HG03280 (cell line): Measurements from ENCODE around the gene RPL18.

Experiments
- ATAC-seq: cut with Tn5 transposase; IDR thresholded peaks from one replicate; pipeline ENCODE4 v1.9.1; 2021; ENCODE audit warnings: mild to moderate bottlenecking, moderate library complexity; ENCODE audit not compliant: unreplicated experiment

The RPL18 gene

GRCh38 chr19:48614436-48615230, 4.3 kb downstream of the RPL18 start, which contains the start of gene FAM83E:
Gene FAM83E (minus strand): TSS chr19:48615076. CDS start chr19:48613372, 1,704 bp downstream.
- ATAC-seq: no peak

GRCh38 chr19:48613852-48614435, 5.0 kb downstream of the RPL18 start:
- ATAC-seq: no peak

DNA sequence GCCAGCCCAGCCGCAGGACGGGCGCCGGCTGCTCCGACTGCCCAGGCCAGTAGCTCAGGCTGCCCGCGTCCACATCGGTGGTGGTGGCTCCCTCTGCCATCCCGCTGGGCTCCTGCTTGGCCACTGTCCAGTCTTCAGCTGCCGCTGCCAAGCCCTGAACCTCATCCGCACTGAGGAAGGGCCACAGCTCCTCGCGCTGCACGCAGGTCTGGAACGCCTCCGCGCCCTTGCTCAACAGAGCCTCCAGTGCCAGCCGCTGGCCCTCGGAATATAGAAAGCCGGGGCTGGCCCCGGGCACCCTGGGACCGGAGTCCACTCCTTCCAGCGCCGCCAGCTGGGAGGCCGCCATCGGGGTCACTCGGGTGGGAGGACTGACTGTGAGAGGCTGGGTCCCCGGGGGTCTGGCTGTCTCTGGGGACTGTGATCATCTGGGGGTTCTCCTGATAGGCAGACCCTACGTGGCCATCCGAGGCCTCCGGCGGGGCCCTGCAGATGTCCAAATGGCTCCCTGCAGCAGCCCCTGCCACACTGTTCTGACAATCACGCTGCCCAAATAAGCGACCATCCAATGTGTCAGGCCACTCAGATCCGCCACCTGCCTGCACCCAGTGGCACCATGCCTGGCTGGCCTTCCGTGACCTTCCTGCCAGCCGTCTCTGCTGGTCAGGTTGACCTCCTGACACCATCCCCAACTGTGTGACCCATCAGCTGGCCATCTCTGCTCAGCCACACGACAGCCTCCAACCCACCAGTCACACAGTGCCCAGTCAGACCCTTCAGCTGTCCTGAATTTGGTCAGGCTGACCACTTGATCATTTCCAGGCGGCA, 5.7 kb downstream of the RPL18 start:
- no peak for ATAC-seq

- ATAC-seq: no peak
Observed at GRCh38 chr19:48611872-48612271, 7.1 kb downstream of the RPL18 start.

GRCh38 chr19:48609571-48610108, 9.3 kb downstream of the RPL18 start:
- ATAC-seq: no peak

DNA sequence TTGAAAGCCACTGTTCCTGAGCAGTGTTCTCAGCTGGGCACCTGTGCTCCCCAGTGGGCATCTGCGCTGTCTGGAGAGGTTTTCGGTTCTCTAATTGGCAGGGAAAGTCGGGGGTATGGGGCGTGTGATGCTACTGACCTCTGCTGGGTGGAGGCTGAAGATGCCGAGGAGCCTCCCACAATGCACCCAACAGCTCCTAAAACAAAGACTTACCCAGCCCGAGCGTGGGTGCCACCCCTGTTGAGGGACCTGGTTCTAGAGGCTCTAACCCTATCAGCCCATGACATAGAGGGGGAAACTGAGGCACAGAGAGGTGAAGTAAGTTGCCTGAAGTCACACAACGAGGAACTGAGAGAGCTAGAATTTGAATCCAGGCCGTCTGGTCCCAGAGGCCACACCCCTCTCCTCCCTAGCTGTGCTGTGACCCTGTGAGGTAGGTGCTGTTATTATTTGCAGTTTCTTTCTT, 10.1 kb downstream of the RPL18 start:
- no peak for ATAC-seq

DNA sequence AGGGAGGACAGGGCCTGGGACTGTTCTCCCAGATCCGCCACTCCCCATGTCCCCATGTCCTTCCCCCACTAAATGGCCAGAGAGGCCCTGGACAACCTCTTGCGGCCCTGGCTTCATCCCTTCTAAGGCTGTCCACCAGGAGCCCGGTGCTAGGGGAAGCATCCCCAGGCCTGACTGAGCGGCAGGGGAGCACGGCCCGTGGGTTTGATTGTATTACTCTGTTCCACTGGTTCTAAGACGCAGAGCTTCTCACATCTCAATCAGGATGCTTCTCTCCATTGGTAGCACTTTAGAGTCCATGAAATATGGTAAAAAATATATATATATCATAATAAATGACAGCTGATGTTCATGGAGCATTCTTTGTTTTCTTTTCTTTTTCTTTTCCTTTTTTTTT, 11.6 kb downstream of the RPL18 start:
- no peak for ATAC-seq

DNA sequence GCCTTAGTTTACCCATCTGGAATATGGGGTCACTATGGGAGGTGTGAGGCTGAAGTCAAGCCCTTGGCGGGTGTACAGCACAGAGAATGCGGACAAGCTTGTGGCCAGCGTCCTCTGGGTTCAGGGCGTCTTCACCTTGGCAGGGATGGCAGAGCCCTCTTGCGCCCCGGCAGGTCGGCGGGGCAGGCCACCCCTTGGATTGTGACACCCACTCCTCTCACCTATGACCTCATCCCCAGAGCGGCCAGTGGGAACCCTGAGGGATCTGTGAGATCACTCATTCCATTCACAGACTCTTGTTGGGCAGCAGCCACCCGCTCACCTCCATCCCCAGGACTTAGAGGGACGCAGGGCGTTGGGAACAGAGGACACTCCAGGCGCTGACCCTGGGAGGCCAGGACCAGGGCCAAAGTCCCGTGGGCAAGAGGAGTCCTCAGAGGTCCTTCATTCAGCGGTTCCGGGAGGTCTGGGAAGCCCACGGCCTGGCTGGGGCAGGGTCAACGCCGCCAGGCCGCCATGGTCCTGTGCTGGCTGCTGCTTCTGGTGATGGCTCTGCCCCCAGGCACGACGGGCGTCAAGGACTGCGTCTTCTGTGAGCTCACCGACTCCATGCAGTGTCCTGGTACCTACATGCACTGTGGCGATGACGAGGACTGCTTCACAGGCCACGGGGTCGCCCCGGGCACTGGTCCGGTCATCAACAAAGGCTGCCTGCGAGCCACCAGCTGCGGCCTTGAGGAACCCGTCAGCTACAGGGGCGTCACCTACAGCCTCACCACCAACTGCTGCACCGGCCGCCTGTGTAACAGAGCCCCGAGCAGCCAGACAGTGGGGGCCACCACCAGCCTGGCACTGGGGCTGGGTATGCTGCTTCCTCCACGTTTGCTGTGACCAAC, 12.3 kb downstream of the RPL18 start, which contains the start of gene SPACA4:
Gene SPACA4, plus strand, starts transcription at position 280 of the 896 bp plus-strand sequence. Its CDS starts 237 bp downstream, at position 517.
- no peak for ATAC-seq

DNA sequence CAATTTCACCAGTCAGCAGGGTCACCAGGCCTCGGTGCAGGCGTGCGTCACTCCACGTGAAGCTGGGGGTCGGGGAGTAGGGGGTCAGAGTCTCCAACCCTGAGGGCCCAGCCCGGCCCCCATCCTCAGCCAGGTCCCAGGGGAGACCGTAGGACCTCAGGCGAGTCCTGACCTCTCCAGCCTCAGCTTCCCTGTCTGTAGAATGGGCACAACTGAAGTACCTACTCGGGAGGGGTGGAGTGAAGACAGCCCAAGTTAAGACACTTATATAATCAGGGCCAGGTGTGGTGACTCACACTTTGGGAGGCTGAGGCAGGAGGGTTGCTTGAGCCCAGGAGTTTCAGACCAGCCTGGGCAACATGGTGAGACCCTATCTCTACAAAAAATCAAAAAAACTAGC, 15.1 kb downstream of the RPL18 start:
- ATAC-seq: no peak

DNA sequence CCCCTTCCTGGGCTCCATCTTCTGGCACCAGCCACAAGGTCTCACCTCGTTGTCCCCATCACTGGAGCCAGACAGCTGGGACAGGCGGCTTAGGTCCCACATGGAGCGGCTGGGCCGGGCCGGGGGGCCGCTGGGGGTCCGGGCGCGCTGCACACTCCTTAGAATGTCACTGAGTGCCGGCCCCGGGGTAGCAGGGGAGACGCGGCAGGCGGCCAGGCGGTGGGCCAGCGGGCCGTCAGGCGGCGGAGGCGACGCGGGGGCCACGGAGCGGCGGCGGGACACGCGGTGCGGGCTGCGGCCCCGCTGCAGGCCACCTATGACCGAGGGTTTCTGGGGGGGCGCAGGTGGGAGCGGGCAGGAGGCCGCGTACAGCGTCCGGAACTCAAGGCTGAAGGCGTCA, 15.5 kb downstream of the RPL18 start:
- no peak for ATAC-seq

DNA sequence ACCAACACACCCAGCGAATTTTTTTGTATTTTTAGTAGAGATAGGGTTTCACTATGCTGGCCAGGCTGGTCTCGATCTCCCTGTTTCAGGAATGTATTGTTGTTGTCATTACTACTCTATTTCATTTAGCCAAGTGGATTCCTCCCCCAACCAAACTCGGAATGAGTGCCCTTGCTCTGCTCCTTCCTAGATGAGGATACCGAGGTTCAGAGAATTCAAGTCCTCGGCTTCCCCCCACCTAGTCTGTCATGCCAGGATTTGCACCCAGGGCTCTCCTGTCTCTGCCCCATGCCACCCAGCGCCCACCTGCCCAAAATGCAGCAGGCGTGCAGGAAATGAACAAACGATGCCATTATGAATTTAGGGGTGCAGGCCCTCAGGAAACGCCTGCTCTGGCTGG, 16.0 kb downstream of the RPL18 start:
- ATAC-seq: no peak

GRCh38 chr19:48600679-48601417, 18.1 kb downstream of the RPL18 start:
- ATAC-seq: no peak

- ATAC-seq: no peak
Observed at GRCh38 chr19:48598996-48599700, 19.8 kb downstream of the RPL18 start.

GRCh38 chr19:48596679-48597465, 22.1 kb downstream of the RPL18 start:
- ATAC-seq: no peak

DNA sequence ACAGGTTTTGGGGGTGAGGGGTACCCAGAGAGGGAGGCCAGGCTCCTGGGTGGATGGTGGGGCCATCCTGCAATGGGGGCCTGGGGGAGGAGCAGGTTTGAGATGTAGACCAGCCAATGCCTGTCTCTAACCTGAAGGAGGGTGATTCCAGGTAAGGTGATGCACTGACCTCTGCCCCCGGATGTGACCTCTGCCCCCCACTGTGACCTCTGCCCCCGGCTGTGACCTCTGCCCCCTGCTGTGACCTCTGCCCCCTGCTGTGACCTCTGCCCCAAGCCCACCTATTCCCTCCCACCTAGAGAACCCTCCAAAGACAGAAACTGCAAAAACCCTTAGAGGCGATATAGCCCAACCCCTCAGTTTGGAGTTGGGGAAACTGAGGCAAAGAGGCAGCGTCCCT, 22.7 kb downstream of the RPL18 start:
- ATAC-seq: no peak

DNA sequence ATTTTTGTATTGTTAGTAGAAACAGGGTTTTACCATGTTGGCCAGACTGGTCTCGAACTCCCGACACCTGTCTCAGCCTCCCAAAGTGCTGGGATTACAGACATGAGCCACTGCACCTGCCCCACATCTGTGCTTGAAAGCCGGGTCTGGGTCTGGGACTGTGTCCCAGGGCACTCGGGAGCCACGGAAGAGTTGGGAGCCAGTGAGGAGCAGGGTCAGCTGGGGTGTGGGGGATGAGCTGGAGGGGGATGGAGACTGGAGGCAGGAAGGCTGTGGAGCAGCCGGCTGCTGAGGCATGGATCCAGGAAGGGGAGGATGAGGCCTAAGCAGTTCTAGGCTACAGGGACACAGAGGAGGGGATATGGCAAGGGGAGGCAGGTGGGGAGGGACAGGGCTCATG, 23.1 kb downstream of the RPL18 start:
- ATAC-seq: no peak

DNA sequence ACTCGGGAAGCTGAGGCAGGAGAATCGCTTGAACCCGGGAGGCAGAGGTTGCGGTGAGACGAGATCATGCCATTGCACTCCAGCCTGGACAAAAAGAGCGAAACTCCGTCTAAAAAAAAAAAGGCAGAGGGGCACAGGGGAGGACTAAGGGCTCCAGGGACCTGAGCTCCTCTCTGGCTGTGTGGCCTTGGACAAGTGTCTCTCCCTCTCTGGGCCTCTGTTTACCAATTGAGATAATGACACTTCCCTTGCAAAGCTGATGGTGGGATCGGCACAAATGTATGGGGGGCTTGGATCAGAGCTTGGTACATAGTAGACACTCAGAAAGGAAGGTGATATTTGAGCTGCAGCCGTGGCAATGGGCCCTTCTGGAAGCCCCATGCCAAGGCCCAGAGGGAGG, 23.8 kb downstream of the RPL18 start:
- ATAC-seq: no peak

DNA sequence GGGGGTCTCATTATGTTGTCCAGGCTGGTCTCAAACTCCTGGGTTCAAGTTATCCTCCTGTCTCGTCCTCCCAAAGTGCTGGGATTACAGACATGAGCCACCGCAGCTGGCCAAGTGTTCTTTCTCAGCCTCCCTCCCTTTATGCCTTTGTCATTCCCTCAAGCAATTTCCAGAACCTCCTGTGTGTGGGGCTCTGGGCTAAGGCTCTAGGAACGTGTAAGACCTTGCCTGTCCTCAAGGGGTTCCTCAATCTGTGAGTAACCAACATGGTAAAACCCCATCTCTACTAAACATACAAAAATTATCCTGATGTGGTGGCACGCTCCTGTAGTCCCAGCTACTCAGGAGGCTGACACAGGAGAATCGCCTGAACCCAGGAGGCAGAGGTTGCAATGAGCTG, 28.0 kb downstream of the RPL18 start:
- no peak for ATAC-seq
